B cell (primary cell): ENCODE measurements around the gene TBX4. TPM values are rescaled to one million over a fixed set of nuclear protein-coding genes. Genes with fewer than 3 reads are reported as not detected.

Experiments used
- ATAC-seq: fragments of 200-7000 bp; cut with Tn5 transposase; one replicate; pipeline ENCODE4 v1.10.0; 2021; ENCODE audit warnings: low read depth, mild to moderate bottlenecking, moderate number of reproducible peaks, moderate library complexity
- CTCF ChIA-PET: fragments of 350-600 bp; sonication (Branson Sonifier 250); formaldehyde crosslinking; loops from one replicate; lab custom pipeline; 2021; ENCODE audit warnings: antibody characterized with exemption, inconsistent platforms; lab: Charles Lee
- POLR2A ChIA-PET: fragments of 350-600 bp; sonication (Branson Sonifier 250); formaldehyde crosslinking; loops from one replicate; lab custom pipeline; 2021; ENCODE audit warnings: antibody characterized with exemption; lab: Charles Lee
- DNase-seq: peaks from one replicate; pipeline ENCODE4 v3.0.0; 2013
- H2AFZ ChIP-seq: 2 replicates; pipeline ENCODE4 v1.6.1; 2012; ENCODE audit warnings: mild to moderate bottlenecking, low read depth, low read length; ENCODE audit not compliant: insufficient read depth, poor library complexity, severe bottlenecking
- H3K27ac ChIP-seq, 2 donors: 1 replicate in 1 of 2; 2 replicates in 1 of 2; pipeline ENCODE4 v1.5.1; 2012 to 2013; ENCODE audit warnings: low read length in 2 of 2, mild to moderate bottlenecking in 2 of 2, moderate library complexity in 1 of 2
- H3K27me3 ChIP-seq, 4 experiments: fragments of 200-600 bp in 1 of 4; sonication (generic) in 1 of 4; replicated peaks in 1 of 4; 1 replicate in 2 of 4; 2 replicates in 2 of 4; pipeline versions ENCODE4 v1.6.1 to v1.7.0; 2013 to 2016; ENCODE audit warnings: low read length in 3 of 4, mild to moderate bottlenecking in 2 of 4, mixed read lengths in 1 of 4, moderate library complexity in 1 of 4; ENCODE audit not compliant: insufficient read depth in 4 of 4, control insufficient read depth in 3 of 4; ENCODE audit errors: control extremely low read depth in 1 of 4
- H3K36me3 ChIP-seq, 2 experiments: replicated peaks in 1 of 2; 1 replicate in 1 of 2; 2 replicates in 1 of 2; pipeline versions ENCODE4 v1.6.1 to v1.7.1; 2013; ENCODE audit warnings: low read length in 1 of 2; ENCODE audit not compliant: insufficient read depth in 2 of 2, control insufficient read depth in 1 of 2; ENCODE audit errors: control extremely low read depth in 1 of 2, extremely low read depth in 1 of 2
- H3K4me1 ChIP-seq, 2 donors: fragments of 200-600 bp in 1 of 2; sonication (generic) in 1 of 2; 1 replicate in 1 of 2; 2 replicates in 1 of 2; pipeline versions ENCODE4 v1.5.1 to v1.6.1; 2013 to 2017; ENCODE audit warnings: low read length in 2 of 2; ENCODE audit not compliant: control insufficient read depth in 2 of 2, insufficient read depth in 2 of 2
- H3K4me2 ChIP-seq: replicated peaks from 2 replicates; pipeline ENCODE3; 2012; ENCODE audit warnings: mild to moderate bottlenecking, low read depth, low read length; ENCODE audit not compliant: poor library complexity, severe bottlenecking
- H3K4me3 ChIP-seq, 5 experiments: fragments of 200-600 bp in 1 of 5; sonication (generic) in 1 of 5; 1 replicate in 3 of 5; 2 replicates in 2 of 5; pipeline versions ENCODE4 v1.5.1 to v1.7.0; 2011 to 2016; ENCODE audit warnings: low read length in 4 of 5, mild to moderate bottlenecking in 4 of 5, low read depth in 2 of 5, control low read depth in 1 of 5, moderate library complexity in 1 of 5; ENCODE audit not compliant: insufficient read depth in 1 of 5; ENCODE audit errors: control extremely low read depth in 1 of 5, extremely low read depth in 1 of 5
- H3K79me2 ChIP-seq: fragments of 200-600 bp; sonication (generic); one replicate; pipeline ENCODE4 v1.6.0; 2016; ENCODE audit warnings: low read length; ENCODE audit not compliant: control insufficient read depth, insufficient read depth
- H3K9ac ChIP-seq: fragments of 200-600 bp; sonication (generic); 2 replicates; pipeline ENCODE4 v1.6.1; 2017; ENCODE audit warnings: mild to moderate bottlenecking, low read length, moderate library complexity
- H3K9me3 ChIP-seq, 3 donors: one replicate each; pipeline versions ENCODE4 v1.6.1 to v1.7.1; 2013; ENCODE audit warnings: low read length in 2 of 3; ENCODE audit not compliant: control insufficient read depth in 2 of 3, insufficient read depth in 1 of 3; ENCODE audit errors: control extremely low read depth in 1 of 3
- H4K20me1 ChIP-seq: 2 replicates; pipeline ENCODE4 v1.6.0; 2012; ENCODE audit warnings: mild to moderate bottlenecking, low read length; ENCODE audit not compliant: insufficient read depth, control insufficient read depth, poor library complexity, severe bottlenecking
- H3K27ac Mint-ChIP-seq: one replicate; pipeline ENCODE4 v1.8.0; 2021; ENCODE audit warnings: mixed read lengths
- H3K27me3 Mint-ChIP-seq: one replicate; pipeline ENCODE4 v1.8.0; 2021; ENCODE audit warnings: mixed read lengths
- H3K4me1 Mint-ChIP-seq: one replicate; pipeline ENCODE4 v1.8.0; 2021; ENCODE audit warnings: mixed read lengths
- H3K4me3 Mint-ChIP-seq: one replicate; pipeline ENCODE4 v1.8.0; 2021; ENCODE audit warnings: mixed read lengths
- H3K9me3 Mint-ChIP-seq: one replicate; pipeline ENCODE4 v1.8.0; 2022; ENCODE audit warnings: mixed read lengths; ENCODE audit not compliant: insufficient read depth
- EZH2 ChIP-seq: IDR thresholded peaks from 2 replicates; pipeline ENCODE4 v1.6.1; 2012; ENCODE audit warnings: borderline replicate concordance, low read depth, mild to moderate bottlenecking, moderate library complexity, low read length; ENCODE audit not compliant: insufficient read depth, poor library complexity, severe bottlenecking
- WGBS: methylation state at CpG from one replicate; pipeline ENCODE4 v1.1.5; 2013; ENCODE audit warnings: missing lambda C conversion rate; ENCODE audit not compliant: insufficient coverage; 5-methylcytosine and 5-hydroxymethylcytosine counted together
- intact Hi-C: fragments of 100-400 bp; cut with micrococcal nuclease; formaldehyde crosslinking; loops from one replicate; pipeline ENCODE4 v1.10.0; 2022
- polyA plus RNA-seq: library from polyadenylated mRNA; depleted of rRNA; stranded (reverse); fragments of >200 nt; gene quantifications from 2 replicates; pipeline ENCODE4 v1.2.3, GENCODE V29; 2012
- total RNA-seq, 2 donors: library from RNA; stranded (reverse); fragments of 120-200 nt in 1 of 2; gene quantifications; 1 replicate in 1 of 2; 2 replicates in 1 of 2; pipeline versions ENCODE4 v1.2.3 to v1.2.4, GENCODE V29; 2013 to 2022
- TF ChIP-seq, protein P1 (sequence below): fragments of 200-600 bp; IDR thresholded peaks from one replicate; pipeline ENCODE4 v1.8.0; 2022; ENCODE audit warnings: antibody characterized with exemption, mild to moderate bottlenecking

Gene TBX4
- total and polyA plus RNA-seq, 2 donors (not counting 1 experiment from before 2014, with no cell fraction given), result not detected

DNA sequence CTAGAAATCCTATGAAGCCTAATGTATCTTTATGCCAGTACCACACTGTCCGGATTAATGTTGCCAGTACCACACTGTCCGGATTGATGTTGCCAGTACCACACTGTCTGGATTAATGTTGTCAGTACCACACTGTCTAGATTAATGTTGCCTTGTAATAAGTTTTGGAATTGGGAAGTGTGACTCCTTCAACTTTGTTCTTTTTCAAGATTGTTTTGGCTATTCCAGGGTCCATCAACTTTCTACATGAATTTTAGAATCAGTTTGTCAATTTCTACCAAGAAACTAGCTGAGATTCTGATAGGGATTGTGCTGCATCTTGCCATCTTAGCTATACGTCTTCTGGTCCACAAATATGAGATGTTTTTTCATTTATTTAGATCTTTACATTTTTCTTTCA, 68.7 kb downstream of the TBX4 start:
- peaks cover 0 to 9% (median under 1%) of the 10 kb centered on the region in 4 experiments for H3K27me3 ChIP-seq
- CTCF ChIA-PET, result no interaction called here
- H3K4me1 Mint-ChIP-seq, result no peaks in the 10 kb centered on the region
- no peak overlapping the region for H3K27ac Mint-ChIP-seq
- H3K27me3 Mint-ChIP-seq, result peaks cover 35% of the 10 kb centered on the region
- no peak for DNase-seq
- H3K36me3 ChIP-seq, result no peaks in the 10 kb centered on the region
- intact Hi-C loops, result no loop called here
- ATAC-seq, result no peak
- no peaks in the 10 kb centered on the region for H3K4me1 ChIP-seq
- H3K27ac ChIP-seq, result no peak overlapping the region
- no peak overlapping the region for H3K4me3 ChIP-seq
- H2AFZ ChIP-seq, result no peak overlapping the region
- H4K20me1 ChIP-seq, result no peaks in the 10 kb centered on the region
- H3K9me3 ChIP-seq, result peaks cover 0 to 1% (median 0%) of the 10 kb centered on the region in 3 donors
- POLR2A ChIA-PET, result no interaction called here
- H3K4me2 ChIP-seq, result no peak overlapping the region
- TF ChIP-seq, protein P1, sequence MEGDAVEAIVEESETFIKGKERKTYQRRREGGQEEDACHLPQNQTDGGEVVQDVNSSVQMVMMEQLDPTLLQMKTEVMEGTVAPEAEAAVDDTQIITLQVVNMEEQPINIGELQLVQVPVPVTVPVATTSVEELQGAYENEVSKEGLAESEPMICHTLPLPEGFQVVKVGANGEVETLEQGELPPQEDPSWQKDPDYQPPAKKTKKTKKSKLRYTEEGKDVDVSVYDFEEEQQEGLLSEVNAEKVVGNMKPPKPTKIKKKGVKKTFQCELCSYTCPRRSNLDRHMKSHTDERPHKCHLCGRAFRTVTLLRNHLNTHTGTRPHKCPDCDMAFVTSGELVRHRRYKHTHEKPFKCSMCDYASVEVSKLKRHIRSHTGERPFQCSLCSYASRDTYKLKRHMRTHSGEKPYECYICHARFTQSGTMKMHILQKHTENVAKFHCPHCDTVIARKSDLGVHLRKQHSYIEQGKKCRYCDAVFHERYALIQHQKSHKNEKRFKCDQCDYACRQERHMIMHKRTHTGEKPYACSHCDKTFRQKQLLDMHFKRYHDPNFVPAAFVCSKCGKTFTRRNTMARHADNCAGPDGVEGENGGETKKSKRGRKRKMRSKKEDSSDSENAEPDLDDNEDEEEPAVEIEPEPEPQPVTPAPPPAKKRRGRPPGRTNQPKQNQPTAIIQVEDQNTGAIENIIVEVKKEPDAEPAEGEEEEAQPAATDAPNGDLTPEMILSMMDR, result no peak
- no peak for TF ChIP-seq EZH2
- H3K4me3 Mint-ChIP-seq, result no peak overlapping the region
- H3K9me3 Mint-ChIP-seq, result no peaks in the 10 kb centered on the region
- no peak overlapping the region for H3K9ac ChIP-seq
- no peaks in the 10 kb centered on the region for H3K79me2 ChIP-seq
- no CpG with 5 or more reads among the region's 3 CpGs for WGBS

DNA sequence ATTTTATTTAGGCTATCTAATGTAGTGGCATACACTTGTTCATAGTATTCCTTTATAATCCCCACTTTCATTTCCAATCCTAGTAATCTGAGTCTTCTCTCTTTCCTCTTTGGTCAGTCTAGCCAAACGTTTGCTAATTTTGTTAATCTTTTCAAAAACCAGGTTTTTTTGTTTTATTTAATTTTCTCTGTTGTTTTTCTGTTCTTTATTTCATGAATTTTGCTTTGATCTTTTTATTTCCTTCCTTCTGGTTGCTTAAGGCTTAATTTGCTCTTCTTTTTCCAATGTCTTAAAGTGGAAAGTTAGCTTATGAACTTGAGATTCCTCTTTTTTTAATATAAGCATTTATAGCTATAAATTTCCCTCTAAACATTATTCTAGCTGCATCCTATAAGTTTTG, 69.9 kb downstream of the TBX4 start:
- peaks cover 0 to 9% (median 4%) of the 10 kb centered on the region in 4 experiments for H3K27me3 ChIP-seq
- H3K9me3 Mint-ChIP-seq, result no peaks in the 10 kb centered on the region
- H3K4me1 Mint-ChIP-seq, result no peaks in the 10 kb centered on the region
- peaks cover 43% of the 10 kb centered on the region for H3K27me3 Mint-ChIP-seq
- no peaks in the 10 kb centered on the region for H3K79me2 ChIP-seq
- CTCF ChIA-PET, result interaction anchor here (0.7 kb wide), 1 partner anchor 9 kb away, joined by 5 read pairs; no protein-coding TSS in a partner anchor
- POLR2A ChIA-PET, result no interaction called here
- no peak for ATAC-seq
- H4K20me1 ChIP-seq, result no peaks in the 10 kb centered on the region
- TF ChIP-seq, protein P1, result no peak
- TF ChIP-seq EZH2, result no peak
- no peak overlapping the region for H3K27ac ChIP-seq
- H3K4me3 Mint-ChIP-seq, result no peak overlapping the region
- intact Hi-C loops, result no loop called here
- H3K36me3 ChIP-seq, result no peaks in the 10 kb centered on the region
- H3K4me1 ChIP-seq, result no peaks in the 10 kb centered on the region
- no peak overlapping the region for H3K4me2 ChIP-seq
- no peak overlapping the region for H3K9ac ChIP-seq
- H3K9me3 ChIP-seq, result peaks cover 0 to 1% (median 0%) of the 10 kb centered on the region in 3 donors
- no peak for DNase-seq
- H3K27ac Mint-ChIP-seq, result no peak overlapping the region
- H3K4me3 ChIP-seq, result no peak overlapping the region
- no CpG with 5 or more reads among the region's 1 CpG for WGBS
- no peak overlapping the region for H2AFZ ChIP-seq
